Fibroblast of pulmonary artery (primary cell): ENCODE results near the gene PINLYP.

ENCODE experiments used
- DNase-seq: peaks from one replicate; pipeline ENCODE4 v3.0.0-alpha.2; 2010; ENCODE audit warnings: low read depth
- H3K4me3 ChIP-seq: replicated peaks from 2 replicates; pipeline ENCODE4 v1.5.1; 2011; ENCODE audit warnings: low read depth, mild to moderate bottlenecking, control low read depth, low read length, moderate library complexity
- TF ChIP-seq, protein P1 (sequence below): IDR thresholded peaks from 2 replicates; pipeline ENCODE4 v1.5.1; 2011; ENCODE audit warnings: mild to moderate bottlenecking, control low read depth, low read length, inconsistent platforms; ENCODE audit errors: missing control alignments

PINLYP gene

DNA sequence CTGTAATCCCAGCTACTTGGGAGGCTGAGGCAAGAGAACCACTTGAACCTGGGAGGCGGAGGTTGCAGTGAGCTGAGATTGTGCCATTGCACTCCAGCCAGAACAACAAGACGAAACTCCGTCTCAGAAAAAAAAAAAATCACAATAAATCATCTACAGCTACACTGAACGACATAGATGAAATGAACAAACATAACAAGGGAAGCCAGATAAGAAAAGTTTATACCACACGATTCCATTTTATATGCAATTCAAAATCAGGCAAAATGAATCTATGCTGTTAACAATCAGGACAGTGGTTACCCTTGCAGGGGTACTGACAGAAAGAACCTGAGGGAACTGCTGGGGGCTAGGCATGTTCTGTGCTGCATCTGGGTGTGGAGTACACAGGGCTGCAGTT lies 5.9 kb upstream of the PINLYP start:
- no peak overlapping the region for H3K4me3 ChIP-seq
- no peak for DNase-seq
- TF ChIP-seq, protein P1, sequence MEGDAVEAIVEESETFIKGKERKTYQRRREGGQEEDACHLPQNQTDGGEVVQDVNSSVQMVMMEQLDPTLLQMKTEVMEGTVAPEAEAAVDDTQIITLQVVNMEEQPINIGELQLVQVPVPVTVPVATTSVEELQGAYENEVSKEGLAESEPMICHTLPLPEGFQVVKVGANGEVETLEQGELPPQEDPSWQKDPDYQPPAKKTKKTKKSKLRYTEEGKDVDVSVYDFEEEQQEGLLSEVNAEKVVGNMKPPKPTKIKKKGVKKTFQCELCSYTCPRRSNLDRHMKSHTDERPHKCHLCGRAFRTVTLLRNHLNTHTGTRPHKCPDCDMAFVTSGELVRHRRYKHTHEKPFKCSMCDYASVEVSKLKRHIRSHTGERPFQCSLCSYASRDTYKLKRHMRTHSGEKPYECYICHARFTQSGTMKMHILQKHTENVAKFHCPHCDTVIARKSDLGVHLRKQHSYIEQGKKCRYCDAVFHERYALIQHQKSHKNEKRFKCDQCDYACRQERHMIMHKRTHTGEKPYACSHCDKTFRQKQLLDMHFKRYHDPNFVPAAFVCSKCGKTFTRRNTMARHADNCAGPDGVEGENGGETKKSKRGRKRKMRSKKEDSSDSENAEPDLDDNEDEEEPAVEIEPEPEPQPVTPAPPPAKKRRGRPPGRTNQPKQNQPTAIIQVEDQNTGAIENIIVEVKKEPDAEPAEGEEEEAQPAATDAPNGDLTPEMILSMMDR, result no peak

DNA sequence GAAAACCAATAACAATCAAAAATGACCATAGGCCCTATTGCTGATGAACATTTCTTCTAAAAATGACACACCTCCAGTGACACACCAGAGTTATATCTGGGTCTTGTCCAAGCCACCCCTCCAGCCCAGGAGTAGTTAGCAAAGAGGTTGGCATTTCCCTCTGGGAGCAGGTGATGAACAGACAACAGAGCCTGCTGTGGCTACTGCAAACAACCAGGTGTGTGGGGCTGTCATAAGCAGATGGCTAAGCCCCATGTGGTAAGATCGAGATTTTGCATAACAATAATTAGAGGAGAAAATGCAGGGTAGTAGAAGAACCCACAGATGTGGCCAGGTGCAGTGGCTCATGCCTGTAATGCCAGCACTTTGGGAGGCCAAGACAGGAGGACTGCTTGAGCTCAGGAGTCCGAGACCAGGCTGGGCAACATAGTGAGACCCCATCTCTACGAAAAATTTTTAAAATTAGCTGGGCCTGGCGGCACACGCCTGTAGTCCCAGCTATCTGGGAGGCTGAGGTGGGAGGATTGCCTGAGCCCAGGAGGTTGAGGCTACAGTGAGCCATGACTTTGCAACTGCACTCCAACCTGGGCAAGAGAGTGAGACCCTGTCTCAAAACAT lies 5.3 kb upstream of the PINLYP start:
- no peak for DNase-seq
- TF ChIP-seq, protein P1, result no peak
- no peak overlapping the region for H3K4me3 ChIP-seq

DNA sequence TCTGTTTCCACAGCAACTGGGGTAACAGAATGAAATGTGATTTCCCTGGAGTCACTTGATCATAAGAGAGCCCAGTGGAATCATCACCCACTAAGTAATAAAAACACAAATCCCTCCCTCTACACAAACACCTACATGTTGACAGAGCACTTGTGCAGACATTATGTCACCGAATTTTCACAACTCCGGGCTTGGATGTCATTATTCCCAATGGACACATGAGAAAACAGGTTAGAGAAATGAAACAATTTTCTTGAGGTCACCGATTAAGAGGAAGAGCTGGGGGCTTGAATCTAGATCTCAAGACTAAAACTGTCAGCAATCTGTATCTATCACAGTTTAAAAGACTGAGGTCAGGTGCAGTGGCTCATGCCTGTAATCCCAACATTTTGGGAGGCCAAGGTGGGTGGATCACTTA lies 3.4 kb upstream of the PINLYP start:
- DNase-seq, result no peak
- no peak overlapping the region for H3K4me3 ChIP-seq
- TF ChIP-seq, protein P1, result no peak

DNA sequence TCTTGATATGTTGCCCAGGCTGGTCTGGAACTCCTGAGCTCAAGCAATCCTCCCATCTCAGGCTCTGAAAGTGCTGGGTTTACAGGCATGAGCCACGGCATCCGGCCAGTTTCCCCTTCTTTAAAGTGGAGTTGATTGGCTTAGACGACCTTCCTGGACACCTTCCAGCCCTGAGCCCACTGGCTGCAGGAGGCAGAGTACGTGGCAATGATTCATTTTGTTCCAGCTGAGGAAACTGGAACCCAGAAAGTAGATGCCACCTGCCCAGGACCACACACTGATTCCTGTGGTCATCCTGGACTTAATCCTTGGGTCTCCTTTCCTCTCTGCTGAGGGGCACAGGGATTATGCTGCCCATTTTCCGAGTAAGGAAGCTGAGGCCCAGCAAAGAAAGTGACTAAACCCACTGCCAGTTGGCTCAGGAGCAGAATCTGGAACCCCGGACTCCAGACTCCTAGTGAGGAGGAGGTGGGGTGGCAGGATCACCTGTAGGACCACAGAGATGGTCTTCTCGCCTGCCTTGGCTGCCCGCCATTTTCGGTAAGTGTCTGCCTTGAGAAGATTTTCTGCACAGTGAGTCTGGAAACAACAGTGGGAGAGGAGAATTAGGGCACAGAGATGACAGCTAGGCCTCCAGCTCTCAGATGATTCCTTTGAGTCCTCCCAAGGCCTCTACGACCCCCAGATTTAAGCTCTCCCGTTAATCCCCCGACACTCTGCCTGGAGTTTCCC lies 1.0 kb upstream of the PINLYP start:
- DNase-seq, result no peak
- peak overlapping the region; percentile 99 for H3K4me3 ChIP-seq
- TF ChIP-seq, protein P1, result no peak

DNA sequence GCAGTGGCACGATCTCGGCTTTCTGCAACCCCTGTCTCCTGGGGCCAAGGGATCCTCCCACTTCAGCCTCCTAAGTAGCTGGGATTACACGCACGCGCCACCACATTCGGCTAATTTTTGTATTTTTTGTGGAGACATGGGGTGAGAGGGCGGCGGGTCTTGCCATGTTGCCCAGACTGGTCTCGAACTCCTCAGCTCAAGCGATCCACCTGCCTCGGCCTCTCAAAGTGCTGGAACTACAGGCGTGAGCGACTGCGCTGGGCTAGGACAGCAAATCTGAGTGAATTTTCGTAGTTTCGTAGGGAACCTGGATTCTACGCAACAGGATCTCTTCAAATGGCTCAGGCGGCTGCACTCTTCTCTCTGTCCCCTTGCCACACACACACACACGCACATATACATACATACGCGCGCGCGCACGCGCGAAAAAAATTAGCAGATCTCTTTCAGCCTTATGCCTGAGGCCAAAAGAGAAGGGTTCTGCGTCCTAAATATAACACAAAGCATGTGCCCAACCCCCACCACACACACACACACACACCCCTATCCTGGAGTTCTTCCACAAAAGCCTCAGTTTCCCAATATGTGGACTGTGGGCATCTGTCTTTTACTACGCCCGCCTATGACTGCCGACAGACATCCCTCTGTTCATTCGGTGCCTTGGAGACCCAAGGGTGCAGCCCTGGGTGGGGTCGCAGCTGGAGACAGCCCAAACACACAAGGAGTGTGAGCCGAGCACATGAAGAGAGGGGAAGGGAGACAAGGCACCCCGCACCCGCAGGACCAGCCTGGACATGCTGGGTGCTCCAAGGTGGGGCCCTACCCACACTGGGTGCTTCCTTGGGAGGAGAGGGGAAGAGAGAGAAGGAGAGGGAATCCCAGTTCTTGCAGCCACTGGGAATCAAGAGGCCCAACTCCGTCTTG lies 616 bp downstream of the PINLYP start:
- TF ChIP-seq, protein P1, result no peak

DNA sequence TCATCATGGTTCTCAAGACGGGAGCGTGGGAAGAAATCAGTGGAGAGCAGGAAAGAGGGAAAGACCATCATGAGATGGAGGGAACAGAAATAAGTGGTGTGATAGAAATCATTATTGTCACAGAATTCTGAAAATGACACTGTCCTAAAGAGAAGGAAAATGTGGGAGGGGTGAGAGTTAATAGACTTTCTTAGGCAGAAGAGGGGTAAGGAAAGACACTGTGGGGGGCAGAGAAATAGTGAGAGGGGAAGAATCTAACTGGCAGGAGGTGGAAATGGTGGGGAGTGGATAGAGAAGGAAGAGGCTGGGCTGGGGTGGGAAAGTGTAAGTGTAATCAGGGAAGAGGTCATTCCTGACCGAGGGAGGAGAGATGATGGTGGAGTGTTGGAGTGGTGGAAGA lies 3.2 kb downstream of the PINLYP start:
- TF ChIP-seq, protein P1, result no peak
- no peak for DNase-seq
- no peak overlapping the region for H3K4me3 ChIP-seq

More for the DNA sequence above, 616 bp downstream of the PINLYP start:
- no peak for DNase-seq
- H3K4me3 ChIP-seq, result peak overlapping the region; percentile 99
